HG03066 (cell line): ENCODE results near the gene NBEA.

Experiments
- ATAC-seq: cut with Tn5 transposase; IDR thresholded peaks from one replicate; pipeline ENCODE4 v1.9.1; 2021; ENCODE audit warnings: low read depth; ENCODE audit not compliant: unreplicated experiment

Gene NBEA

GRCh38 chr13:35716729-35717128 is 774.7 kb downstream of the NBEA start:
- ATAC-seq: no peak

GRCh38 chr13:35718084-35718483 is 776.0 kb downstream of the NBEA start:
- no peak for ATAC-seq

- ATAC-seq: no peak
These were observed 778.2 kb downstream of the NBEA start for GRCh38 chr13:35720290-35720689.

- ATAC-seq: no peak
These were observed 778.9 kb downstream of the NBEA start for GRCh38 chr13:35720690-35721554.
